Transverse colon (tissue), 4 donors: Measurements from ENCODE around the gene CNTNAP2. TPM values are rescaled to one million over a fixed set of nuclear protein-coding genes. Genes with fewer than 3 reads are reported as not detected.

Source experiments
- DNase-seq: peaks from one replicate; pipeline ENCODE4 v3.0.0-alpha.2; 2019
- H3K27ac ChIP-seq, 4 donors: fragments of 200-600 bp; sonication (generic); 2 replicates each; pipeline ENCODE4 v1.5.1; 2016 to 2018; ENCODE audit warnings: inconsistent platforms in 4 of 4
- H3K27me3 ChIP-seq: fragments of 200-600 bp; sonication (generic); 2 replicates; pipeline ENCODE4 v1.5.1; 2017; ENCODE audit warnings: inconsistent platforms
- H3K36me3 ChIP-seq, 4 donors: fragments of 200-600 bp; sonication (generic); 2 replicates each; pipeline ENCODE4 v1.5.1; 2017 to 2019; ENCODE audit warnings: inconsistent platforms in 4 of 4
- H3K4me1 ChIP-seq, 4 donors: fragments of 200-600 bp; sonication (generic); 2 replicates each; pipeline ENCODE4 v1.5.1; 2017 to 2020; ENCODE audit warnings: inconsistent platforms in 4 of 4
- H3K4me3 ChIP-seq, 4 donors: fragments of 200-600 bp; sonication (generic); 1 replicate in 1 of 4; 2 replicates in 3 of 4; pipeline versions ENCODE4 v1.5.1 to v1.6.1; 2017 to 2019; ENCODE audit warnings: inconsistent platforms in 4 of 4
- H3K9me3 ChIP-seq, 2 donors: fragments of 200-600 bp; sonication (generic); 2 replicates each; pipeline ENCODE4 v1.5.1; 2017 to 2019; ENCODE audit warnings: inconsistent platforms in 2 of 2
- EP300 ChIP-seq: sonication (generic); formaldehyde crosslinking; IDR thresholded peaks from one replicate; pipeline ENCODE4 v1.6.1; 2017; ENCODE audit warnings: antibody characterized with exemption, low read depth
- POLR2A ChIP-seq: fragments of 450-650 bp; IDR thresholded peaks from one replicate; pipeline ENCODE4 v1.6.1; 2016; ENCODE audit warnings: antibody characterized with exemption, mild to moderate bottlenecking, moderate library complexity
- POLR2AphosphoS5 ChIP-seq, 3 donors: sonication (generic); formaldehyde crosslinking; IDR thresholded peaks; one replicate each; pipeline ENCODE4 v1.6.1; 2016; ENCODE audit warnings: antibody characterized with exemption in 3 of 3
- WGBS, 2 donors: methylation state at CpG; one replicate each; pipeline ENCODE4 v1.1.5; 2018; ENCODE audit warnings: low coverage in 1 of 2; 5-methylcytosine and 5-hydroxymethylcytosine counted together
- in situ Hi-C, 4 donors: fragments of 200-750 bp; cut with MboI; loops; one replicate each; pipeline versions ENCODE4 v1.15.0 to v1.15.1; 2017; ENCODE audit warnings: low sequenced_read_pairs in 3 of 4, low pct_ligation_motif_present in 1 of 4, low pct_unique_long_range_greater_than_20kb in 1 of 4
- intact Hi-C: fragments of 100-400 bp; cut with DNase I; formaldehyde crosslinking; loops from one replicate; pipeline ENCODE4 v1.15.1; 2023; ENCODE audit warnings: low total_unique reads
- total RNA-seq, 4 donors: library from RNA; depleted of rRNA; stranded (reverse); fragments of >200 nt; gene quantifications; one replicate each; pipeline ENCODE4 v1.1.0, GENCODE V29; 2016
- TF ChIP-seq, protein P1 (sequence below), 5 experiments: fragments of 200-600 bp in 3 of 5; fragments of 450-650 bp in 2 of 5; sonication (generic) in 3 of 5; IDR thresholded peaks; 1 replicate in 2 of 5; 2 replicates in 3 of 5; pipeline ENCODE4 v1.5.1; 2016 to 2017; ENCODE audit warnings: antibody characterized with exemption in 5 of 5, inconsistent platforms in 3 of 5, mild to moderate bottlenecking in 2 of 5, moderate library complexity in 1 of 5

Gene CNTNAP2
- total RNA-seq, 4 donors from 2014 or later = 0.60 to 2.9 (median 2.4) TPM

DNA sequence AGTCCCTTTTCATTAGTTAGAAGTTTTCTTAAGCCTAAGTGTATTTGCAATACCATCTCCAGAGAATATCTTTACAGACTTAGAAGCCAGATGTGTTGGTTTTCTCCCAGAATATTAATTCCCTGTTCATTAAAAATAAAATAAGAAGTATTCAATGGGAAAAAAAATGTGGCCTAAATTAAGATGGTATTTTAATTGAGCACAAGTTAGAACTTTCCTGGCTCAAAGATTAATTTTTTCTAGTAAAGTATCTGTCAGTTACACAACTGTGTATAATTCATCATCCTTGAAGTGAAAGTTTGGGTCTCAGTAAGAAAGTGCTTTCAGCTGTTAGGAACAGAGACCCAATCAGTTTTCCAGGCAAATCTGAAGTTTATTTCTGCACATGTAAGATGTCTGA lies 1294.5 kb downstream of the CNTNAP2 start:
- in situ Hi-C loops = no loop called here
- Histone ChIP-seq H3K27ac (no peak overlapping the region), H3K9me3 (no peaks in the 10 kb centered on the region), H3K4me3 (no peak overlapping the region), H3K27me3 (no peaks in the 10 kb centered on the region), H3K4me1 (no peaks in the 10 kb centered on the region), H3K36me3 (no peaks in the 10 kb centered on the region)
- intact Hi-C loops = no loop called here
- no peak for DNase-seq
- TF ChIP-seq POLR2AphosphoS5 (IDR thresholded peaks at IDR 0.05) (no peak), EP300 (no peak), POLR2A (no peak)
- TF ChIP-seq, protein P1, sequence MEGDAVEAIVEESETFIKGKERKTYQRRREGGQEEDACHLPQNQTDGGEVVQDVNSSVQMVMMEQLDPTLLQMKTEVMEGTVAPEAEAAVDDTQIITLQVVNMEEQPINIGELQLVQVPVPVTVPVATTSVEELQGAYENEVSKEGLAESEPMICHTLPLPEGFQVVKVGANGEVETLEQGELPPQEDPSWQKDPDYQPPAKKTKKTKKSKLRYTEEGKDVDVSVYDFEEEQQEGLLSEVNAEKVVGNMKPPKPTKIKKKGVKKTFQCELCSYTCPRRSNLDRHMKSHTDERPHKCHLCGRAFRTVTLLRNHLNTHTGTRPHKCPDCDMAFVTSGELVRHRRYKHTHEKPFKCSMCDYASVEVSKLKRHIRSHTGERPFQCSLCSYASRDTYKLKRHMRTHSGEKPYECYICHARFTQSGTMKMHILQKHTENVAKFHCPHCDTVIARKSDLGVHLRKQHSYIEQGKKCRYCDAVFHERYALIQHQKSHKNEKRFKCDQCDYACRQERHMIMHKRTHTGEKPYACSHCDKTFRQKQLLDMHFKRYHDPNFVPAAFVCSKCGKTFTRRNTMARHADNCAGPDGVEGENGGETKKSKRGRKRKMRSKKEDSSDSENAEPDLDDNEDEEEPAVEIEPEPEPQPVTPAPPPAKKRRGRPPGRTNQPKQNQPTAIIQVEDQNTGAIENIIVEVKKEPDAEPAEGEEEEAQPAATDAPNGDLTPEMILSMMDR (IDR thresholded peaks at IDR 0.05) = no peak

DNA sequence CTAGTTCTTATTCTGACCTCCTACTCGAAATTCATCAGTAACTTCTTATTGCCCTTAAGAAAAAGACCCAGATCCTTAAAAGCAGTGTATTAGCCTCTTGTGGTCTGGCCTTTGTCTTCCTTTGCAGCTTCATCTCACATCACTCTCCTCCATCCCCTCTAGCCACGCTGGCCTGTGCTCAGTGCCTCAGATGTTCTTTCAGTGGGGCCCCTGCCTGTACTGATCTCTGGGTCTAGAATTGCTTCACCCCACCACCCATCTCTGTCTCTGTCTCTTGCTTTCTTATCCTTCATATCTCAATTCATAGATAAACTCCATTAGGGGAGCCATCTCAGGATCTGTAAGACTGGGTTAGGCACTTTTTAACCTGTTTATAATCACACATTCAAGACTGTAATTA lies 1295.5 kb downstream of the CNTNAP2 start:
- Histone ChIP-seq H3K27ac (no peak overlapping the region), H3K4me3 (no peak overlapping the region), H3K4me1 (no peaks in the 10 kb centered on the region), H3K9me3 (no peaks in the 10 kb centered on the region), H3K27me3 (no peaks in the 10 kb centered on the region), H3K36me3 (no peaks in the 10 kb centered on the region)
- DNase-seq = no peak
- no peak for TF ChIP-seq EP300
- no peak for TF ChIP-seq POLR2AphosphoS5 (IDR thresholded peaks at IDR 0.05)
- no peak for TF ChIP-seq POLR2A
- TF ChIP-seq, protein P1 (IDR thresholded peaks at IDR 0.05) = no peak
- intact Hi-C loops (no loop called here), in situ Hi-C loops (no loop called here)
- 42 to 51% methylated on average over 2 of the region's 2 CpGs for WGBS, 2 donors

DNA sequence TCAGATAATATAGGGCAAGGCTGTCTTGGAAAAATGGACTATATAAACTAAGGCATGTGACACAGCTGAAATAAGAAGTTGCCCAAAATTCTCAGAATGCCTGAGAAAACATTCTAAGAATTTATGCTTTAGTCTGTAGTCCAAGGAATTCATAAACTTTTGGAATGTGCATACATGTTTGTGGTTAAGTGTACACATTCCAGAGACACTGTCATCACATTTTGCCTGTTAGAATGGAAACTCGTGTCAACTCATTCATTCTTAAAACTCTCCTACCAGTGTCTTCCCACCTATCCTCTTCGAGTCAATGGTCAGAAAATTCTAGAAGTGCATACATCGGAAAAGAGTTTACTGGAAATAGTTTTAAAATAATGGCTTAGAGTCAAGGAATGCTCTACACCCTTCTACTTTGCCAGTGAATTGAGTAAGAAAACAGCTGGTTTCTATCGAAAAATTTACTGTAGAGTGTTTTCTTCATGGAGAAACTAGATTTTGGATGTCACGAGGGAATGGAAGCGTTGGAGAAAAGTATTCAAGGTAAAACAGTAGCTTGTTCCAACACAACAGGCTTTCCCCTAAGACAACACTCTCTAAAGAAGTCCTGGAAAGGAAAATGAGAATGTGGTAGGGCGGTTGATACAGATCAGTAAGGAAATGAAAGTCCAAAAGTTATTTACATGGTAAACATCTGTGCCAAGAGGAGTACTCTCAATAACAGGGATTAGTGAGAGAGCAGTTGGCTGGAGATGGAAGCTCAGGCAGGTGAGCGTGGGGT lies 1296.4 kb downstream of the CNTNAP2 start:
- H3K9me3 ChIP-seq = no peaks in the 10 kb centered on the region
- H3K36me3 ChIP-seq = no peaks in the 10 kb centered on the region
- 32 to 56% methylated on average over 8 of the region's 8 CpGs for WGBS, 2 donors
- no peak for TF ChIP-seq EP300
- TF ChIP-seq, protein P1 (IDR thresholded peaks at IDR 0.05) = no peak
- TF ChIP-seq POLR2A = no peak
- TF ChIP-seq POLR2AphosphoS5 (IDR thresholded peaks at IDR 0.05) = no peak
- intact Hi-C loops = no loop called here
- H3K27ac ChIP-seq = no peak overlapping the region
- no peaks in the 10 kb centered on the region for H3K27me3 ChIP-seq
- no peak for DNase-seq
- in situ Hi-C loops = no loop called here
- no peak overlapping the region for H3K4me3 ChIP-seq
- H3K4me1 ChIP-seq = no peaks in the 10 kb centered on the region

DNA sequence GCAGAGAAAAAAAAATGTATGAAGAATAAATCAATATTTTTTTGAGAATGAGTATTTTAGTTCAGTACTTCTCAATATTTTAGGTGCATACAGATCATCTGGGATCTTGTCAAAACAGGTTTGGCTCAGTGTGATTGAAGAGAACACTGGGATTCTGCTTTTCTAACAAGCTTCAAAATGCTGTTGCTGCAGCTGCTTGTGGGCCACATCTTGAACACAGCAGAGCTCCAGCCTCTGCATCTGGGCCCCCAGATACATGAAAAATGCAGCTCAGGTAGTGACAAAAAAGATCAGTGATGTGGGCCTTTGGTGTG lies 1296.9 kb downstream of the CNTNAP2 start:
- TF ChIP-seq, protein P1 (IDR thresholded peaks at IDR 0.05) = no peak
- TF ChIP-seq POLR2AphosphoS5 (IDR thresholded peaks at IDR 0.05) (no peak), POLR2A (no peak), EP300 (no peak)
- H3K36me3 ChIP-seq = no peaks in the 10 kb centered on the region
- H3K9me3 ChIP-seq = no peaks in the 10 kb centered on the region
- no peak overlapping the region for H3K4me3 ChIP-seq
- no peaks in the 10 kb centered on the region for H3K27me3 ChIP-seq
- no peak for DNase-seq
- no peaks in the 10 kb centered on the region for H3K4me1 ChIP-seq
- intact Hi-C loops = no loop called here
- in situ Hi-C loops = no loop called here
- H3K27ac ChIP-seq = no peak overlapping the region
